HG02571 (cell line): ENCODE measurements around the gene TMPRSS4.

ENCODE experiments used
- ATAC-seq: cut with Tn5 transposase; IDR thresholded peaks from one replicate; pipeline ENCODE4 v1.9.1; 2021; ENCODE audit warnings: mild to moderate bottlenecking, moderate library complexity; ENCODE audit not compliant: unreplicated experiment

TMPRSS4 gene

DNA sequence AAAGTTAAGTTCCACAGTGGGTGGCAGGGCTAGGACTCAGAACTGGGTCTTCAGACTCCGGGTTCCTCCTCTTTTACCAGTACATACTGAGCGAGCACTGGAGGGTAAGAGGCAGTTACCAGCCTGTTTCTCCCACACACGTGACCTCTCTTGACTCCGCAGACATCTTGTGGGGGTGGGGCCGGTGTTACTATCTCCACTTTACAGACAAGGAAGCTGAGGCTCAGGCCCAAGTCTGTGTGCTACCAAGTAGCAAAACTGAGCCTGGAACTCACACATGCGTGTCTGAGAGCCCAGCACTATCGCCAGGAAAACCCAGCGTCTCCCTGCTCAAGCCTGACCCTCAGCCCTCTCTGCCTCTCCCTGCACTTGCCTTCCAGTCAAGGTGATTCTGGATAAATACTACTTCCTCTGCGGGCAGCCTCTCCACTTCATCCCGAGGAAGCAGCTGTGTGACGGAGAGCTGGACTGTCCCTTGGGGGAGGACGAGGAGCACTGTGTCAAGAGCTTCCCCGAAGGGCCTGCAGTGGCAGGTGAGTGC, 25.9 kb downstream of the TMPRSS4 start:
- ATAC-seq = no peak

DNA sequence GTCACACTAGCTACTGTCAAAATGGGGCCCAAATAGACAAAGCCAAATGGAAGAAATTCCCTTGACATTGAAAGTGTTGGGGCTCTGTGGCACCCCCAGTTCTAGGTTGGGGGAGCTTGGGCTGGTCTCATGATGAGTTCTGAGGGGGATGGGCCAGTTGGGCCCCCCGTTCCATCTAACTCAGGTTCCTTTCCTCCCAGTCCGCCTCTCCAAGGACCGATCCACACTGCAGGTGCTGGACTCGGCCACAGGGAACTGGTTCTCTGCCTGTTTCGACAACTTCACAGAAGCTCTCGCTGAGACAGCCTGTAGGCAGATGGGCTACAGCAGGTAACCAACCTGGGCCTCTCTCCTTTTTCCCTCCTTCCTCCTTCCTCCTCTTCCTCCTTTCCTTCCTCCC, 27.6 kb downstream of the TMPRSS4 start:
- no peak for ATAC-seq

- no peak for ATAC-seq
Measured at GRCh38 chr11:118105657-118106305, 28.9 kb downstream of the TMPRSS4 start.

DNA sequence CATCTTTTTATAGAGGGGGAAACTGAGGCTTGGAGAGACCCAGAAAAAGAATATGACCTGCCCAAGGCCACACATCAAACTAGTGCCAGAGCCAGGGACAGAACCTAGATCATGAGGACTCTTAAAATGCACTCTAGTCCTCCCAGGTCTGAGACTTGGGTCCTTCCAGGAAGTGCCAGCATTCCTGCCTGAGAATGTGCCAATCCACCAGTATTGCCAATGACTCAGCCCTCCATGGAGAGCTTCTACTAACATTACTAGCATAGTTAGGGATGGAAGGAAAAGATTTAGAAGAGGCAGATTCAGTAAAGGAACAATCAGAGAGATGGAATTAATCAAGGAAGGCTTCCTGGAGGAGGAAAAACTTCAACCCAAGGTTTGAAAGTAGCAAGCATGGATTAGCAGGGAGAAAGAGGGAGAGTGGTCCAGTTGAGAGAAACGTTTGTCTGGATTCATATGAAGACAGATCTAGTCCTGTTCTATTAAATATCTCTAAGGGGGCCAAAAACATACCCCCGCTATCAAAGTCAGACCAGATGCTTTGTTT, 30.0 kb downstream of the TMPRSS4 start:
- no peak for ATAC-seq

DNA sequence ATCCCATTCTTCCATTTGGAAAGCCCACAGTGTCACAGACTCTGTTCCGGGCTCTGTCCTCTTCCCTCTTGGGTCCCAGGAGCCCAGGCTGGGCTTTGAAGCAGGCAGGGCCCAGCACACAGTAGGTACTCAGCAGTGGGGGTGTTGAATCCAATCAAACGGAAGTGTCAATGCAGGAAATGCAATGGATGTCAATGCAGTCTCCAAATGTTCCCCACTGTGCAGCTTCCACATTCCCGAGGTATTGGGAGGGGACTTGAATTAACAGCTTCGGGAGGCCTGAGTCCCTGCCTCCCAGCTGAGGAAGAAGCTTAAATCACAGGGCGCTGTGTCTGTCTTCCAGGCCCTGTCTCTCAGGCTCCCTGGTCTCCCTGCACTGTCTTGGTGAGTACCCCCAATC, 31.6 kb downstream of the TMPRSS4 start:
- ATAC-seq = no peak

DNA sequence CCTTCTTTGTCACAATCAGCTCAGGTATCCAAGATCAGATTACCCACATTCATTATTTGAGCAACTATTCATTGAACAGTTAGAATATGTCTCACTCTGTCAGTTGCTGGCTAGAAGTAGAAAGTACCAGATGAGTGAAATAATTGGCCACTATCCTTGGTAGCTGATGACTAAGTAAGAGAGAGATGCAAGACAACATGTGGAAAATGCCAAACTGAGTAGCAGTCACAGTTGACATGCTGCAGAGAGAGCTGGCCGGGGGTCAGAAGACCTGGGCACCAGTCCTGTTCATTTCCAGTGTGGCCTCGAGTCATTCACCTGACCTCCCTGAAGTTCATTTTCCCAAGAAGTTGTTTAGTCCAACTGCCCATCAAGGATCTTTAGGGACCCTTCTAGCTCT, 32.4 kb downstream of the TMPRSS4 start:
- ATAC-seq = no peak

DNA sequence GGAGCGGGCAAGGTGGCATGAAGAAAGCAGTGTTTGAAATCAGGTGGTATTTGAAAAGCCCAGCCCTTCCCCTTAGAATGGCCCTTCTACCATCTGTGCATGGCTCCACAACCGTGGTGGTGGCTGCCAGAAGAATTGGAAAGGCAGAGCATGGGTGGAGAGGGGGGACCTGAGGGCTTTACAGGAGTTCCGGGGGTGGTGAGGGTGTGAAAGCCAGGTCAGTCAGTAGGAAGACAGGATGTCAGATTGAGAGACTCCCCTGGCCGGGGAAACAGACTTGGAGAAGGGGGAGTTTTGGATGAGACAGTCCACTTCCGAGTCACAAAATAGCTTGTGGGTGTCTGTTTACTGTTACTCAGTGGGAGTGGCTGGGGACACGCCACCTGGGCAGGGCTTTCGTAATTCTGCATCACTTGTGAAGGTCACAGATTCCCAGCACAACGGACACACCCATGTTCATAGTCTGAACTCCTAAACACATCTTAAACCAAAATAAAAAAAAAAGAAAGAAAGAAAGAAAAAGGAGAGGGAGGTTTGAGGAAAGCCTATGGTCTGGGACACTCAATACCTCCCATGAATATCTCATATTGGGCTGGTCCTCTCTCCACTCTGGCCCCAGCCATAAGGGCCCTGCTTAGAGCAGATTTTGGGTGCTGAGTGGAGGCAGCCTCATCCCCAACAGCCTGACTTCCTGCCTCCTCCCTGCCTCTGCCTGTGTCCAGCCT, 34.3 kb downstream of the TMPRSS4 start:
- ATAC-seq = no peak

DNA sequence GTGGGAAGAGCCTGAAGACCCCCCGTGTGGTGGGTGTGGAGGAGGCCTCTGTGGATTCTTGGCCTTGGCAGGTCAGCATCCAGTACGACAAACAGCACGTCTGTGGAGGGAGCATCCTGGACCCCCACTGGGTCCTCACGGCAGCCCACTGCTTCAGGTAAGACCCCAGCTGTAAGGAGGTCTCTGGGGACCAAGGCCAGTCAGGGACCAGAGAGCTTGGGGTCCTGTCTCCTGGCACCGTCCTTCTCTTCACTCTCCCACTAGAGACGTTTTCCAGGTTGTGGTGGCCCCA, 34.8 kb downstream of the TMPRSS4 start:
- no peak for ATAC-seq

- no peak for ATAC-seq
Measured at GRCh38 chr11:118112711-118113430, 36.0 kb downstream of the TMPRSS4 start.

- ATAC-seq = no peak
Measured at GRCh38 chr11:118114266-118114665, 37.4 kb downstream of the TMPRSS4 start.

- no peak for ATAC-seq
Measured at GRCh38 chr11:118115048-118115447, 38.2 kb downstream of the TMPRSS4 start.

DNA sequence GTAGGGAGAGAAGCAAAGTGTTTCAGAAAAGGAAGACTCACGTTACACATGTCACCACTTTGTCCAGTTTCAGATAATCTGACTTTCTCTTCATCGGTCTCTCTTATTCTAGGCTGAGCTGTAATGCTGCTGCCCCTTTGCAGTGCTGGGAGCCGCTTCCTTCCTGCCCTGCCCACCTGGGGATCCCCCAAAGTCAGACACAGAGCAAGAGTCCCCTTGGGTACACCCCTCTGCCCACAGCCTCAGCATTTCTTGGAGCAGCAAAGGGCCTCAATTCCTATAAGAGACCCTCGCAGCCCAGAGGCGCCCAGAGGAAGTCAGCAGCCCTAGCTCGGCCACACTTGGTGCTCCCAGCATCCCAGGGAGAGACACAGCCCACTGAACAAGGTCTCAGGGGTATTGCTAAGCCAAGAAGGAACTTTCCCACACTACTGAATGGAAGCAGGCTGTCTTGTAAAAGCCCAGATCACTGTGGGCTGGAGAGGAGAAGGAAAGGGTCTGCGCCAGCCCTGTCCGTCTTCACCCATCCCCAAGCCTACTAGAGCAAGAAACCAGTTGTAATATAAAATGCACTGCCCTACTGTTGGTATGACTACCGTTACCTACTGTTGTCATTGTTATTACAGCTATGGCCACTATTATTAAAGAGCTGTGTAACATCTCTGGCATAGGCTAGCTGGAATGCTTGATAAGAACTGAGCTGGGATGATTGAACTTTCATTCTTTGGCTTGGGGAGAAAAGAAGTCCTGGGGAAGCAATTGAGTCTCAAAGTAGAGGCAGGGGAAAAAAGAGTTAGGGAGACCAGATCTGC, 41.1 kb downstream of the TMPRSS4 start:
- no peak for ATAC-seq

DNA sequence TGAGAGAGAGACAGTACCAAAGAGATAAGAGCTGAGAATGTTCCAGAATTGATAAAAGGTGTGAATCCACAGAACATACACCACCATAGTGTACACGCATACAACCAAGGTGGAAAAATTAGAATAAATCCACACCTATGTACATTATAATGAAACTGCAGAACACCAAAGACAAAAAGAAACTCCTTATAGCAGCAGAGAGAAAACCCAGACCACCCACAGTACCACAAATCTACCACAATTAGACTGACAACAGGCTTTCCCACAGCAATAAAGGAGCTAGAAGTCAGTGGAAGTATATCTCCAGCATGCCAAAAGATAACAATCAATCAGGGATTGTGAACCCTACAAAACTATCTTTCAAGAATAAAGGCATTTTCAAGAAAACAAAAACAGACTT, 43.9 kb downstream of the TMPRSS4 start:
- ATAC-seq = no peak

GRCh38 chr11:118124929-118125535, 48.2 kb downstream of the TMPRSS4 start:
- no peak for ATAC-seq

DNA sequence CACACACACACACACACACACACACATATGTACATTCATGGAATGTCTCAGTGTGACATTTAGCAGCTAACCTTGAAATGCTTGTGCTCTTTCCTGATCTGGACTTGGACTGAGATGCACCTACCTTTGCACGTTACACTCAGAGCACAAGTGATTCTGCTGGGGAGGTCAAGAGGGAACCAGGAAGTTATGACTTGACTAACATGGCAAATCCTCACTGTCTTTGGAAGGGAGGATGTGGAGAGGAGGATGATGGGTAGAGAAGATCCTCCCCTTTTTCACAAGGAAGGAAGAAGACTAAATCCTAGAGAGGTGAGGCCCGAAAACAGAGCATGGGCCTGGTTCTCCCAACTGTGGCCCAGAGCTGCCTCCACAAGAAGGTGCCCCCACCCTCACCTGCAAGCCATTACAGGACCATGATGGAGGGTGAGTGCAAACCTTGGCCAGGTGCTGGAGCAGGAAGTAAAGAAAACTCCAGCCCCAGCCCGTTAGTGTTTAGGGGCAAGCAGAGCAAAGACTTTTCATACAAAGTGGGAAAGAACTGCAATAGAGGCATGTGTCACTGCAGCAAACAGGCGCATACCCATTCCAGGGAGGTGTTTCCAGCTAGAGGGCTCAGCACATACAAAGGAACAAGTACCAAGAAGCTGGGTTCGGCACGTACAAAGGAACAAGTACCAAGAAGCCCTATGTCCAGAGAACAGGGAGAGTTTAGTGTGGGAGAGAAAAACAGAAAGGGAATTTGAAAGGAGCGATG, 49.4 kb downstream of the TMPRSS4 start:
- no peak for ATAC-seq

GRCh38 chr11:118128310-118128709, 51.4 kb downstream of the TMPRSS4 start:
- ATAC-seq = no peak

DNA sequence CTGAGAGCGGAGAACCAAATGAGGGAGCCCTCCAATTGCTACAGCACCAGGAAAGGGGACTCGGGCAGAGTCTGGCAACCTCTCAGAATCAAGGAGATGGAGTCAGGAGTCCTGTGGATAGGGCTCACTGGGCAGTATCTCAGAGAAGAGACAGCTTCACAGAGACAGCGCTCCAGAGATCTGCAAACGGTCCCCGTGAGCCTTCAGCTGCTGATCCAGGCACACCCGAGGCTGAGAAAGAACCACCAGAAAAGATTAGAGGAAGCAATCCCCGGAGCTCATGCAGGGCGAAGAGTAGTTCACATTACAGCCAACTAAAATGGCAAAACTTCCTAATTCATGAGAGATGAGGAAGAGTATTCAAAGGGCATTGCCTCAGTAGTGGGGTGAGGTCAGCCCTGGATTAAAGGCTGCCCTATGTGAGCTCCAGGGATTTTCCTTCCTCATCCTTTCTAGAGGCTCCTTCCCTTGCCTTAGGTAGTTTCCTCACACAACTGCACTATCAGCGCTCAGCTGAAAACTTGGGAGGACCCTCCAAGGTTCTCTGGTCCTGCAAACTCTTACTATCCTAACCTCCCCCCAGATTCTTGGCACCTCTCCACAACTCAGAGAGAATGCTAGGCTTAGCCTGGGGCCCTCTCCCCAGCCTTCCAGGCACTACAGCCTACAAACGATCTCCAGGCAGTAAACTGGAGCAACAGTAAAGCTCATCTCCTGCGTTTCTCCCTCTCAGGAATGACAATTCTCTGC, 52.0 kb downstream of the TMPRSS4 start:
- ATAC-seq = no peak

DNA sequence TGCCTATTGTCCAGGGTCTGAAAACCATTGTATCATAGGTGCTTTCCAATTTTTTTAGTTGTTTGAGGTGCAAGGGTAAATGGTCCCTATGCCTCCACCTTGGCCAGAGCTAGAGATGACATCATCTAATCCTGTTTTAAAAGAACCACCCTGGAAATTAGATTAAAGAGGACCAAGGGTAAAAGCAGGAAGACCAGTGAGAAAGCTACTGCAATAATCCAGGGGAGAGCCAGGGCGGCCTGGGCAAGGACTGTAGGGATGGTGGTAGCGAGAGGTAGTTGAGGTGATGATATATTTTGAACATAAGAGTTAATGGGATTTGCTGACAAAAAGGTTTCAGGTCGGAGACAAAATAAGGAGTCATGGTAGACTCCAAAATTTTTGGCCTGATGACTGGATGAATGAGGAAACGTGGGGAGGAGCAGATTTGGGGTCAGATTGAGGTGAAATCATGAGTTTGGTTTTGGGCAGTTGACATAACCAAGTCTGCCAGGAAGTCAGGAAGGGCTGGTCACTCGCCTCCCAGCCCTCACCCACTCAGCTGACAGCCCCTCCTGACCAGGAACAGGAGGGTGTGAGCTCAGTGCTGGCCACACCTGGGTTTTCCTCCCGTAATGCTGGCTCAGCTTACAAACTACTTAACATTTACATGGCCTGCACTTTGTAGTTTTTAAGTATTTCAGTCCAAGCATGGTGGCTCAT, 52.7 kb downstream of the TMPRSS4 start:
- ATAC-seq = no peak
